ENCODE measurements around the gene CLDN15. TPM values are rescaled to one million over a fixed set of nuclear protein-coding genes. Genes with fewer than 3 reads are reported as not detected.

The CLDN15 gene
- total RNA-seq, 1 experiment from 2014 or later: 4.3 TPM

DNA sequence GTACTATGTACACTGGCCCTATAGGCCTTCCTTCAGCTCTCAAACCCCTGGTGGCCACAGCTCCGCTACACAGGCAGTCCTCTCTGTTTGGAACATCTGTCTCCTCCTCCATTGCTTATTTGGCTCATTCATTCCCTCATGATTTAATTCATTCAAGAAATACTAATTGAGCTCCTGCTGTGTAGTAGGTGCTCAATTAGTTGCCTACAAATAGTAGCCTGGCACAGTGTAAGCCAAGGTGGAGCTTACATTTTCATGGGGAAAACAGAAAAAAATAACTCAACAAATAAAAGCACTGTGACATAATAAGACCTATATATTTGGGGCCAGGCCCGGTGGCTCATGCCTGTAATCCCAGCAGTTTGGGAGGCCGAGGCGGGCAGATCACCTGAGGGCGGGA lies 10.7 kb upstream of the CLDN15 start:
- in situ Hi-C loops (cut with HindIII; ENCODE audit: low sequenced_read_pairs): no loop called here
- DNase-seq (ENCODE audit: low spot score): no peak

DNA sequence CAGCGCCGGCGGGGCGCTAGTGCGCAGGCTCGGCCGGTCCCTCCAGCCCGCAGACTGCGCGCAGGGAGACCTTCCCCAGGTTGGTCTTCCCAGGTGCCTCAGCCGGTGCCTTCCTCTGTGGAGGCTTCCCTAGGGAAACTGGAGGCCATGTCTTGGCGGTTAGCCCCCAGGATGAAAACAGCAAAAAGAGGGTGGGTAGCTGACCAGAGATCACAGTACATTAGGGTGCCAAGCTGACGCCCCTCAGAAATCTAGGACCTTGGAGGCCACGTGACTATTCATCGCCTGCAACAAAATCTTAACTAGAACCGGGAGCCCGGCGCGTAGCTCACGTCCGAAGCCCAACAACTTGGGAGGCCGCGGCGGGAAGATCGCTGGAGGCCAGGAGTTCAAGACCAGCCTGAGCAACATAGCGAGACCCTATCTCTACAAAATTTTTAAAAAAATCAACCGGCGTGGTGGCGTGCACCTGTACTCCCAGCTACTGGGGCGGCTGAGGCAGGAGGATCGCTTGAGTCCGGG lies 7.6 kb upstream of the CLDN15 start:
- no peak for DNase-seq (ENCODE audit: low spot score)

GRCh38 chr7:101244375-101245146 lies 7.0 kb upstream of the CLDN15 start, which contains the start of gene FIS1:
Gene FIS1 (minus strand): TSS chr7:101245081. CDS start chr7:101245004, 77 bp downstream.
- DNase-seq (ENCODE audit: low spot score): peak; percentile 96
- in situ Hi-C loops (cut with HindIII; ENCODE audit: low sequenced_read_pairs): no loop called here

More for the DNA sequence above, 7.6 kb upstream of the CLDN15 start:
- in situ Hi-C loops (cut with HindIII; ENCODE audit: low sequenced_read_pairs): no loop called here

- in situ Hi-C loops (cut with HindIII; ENCODE audit: low sequenced_read_pairs): no loop called here
- DNase-seq (ENCODE audit: low spot score): no peak
These were observed 6.2 kb upstream of the CLDN15 start for GRCh38 chr7:101243646-101244374.

DNA sequence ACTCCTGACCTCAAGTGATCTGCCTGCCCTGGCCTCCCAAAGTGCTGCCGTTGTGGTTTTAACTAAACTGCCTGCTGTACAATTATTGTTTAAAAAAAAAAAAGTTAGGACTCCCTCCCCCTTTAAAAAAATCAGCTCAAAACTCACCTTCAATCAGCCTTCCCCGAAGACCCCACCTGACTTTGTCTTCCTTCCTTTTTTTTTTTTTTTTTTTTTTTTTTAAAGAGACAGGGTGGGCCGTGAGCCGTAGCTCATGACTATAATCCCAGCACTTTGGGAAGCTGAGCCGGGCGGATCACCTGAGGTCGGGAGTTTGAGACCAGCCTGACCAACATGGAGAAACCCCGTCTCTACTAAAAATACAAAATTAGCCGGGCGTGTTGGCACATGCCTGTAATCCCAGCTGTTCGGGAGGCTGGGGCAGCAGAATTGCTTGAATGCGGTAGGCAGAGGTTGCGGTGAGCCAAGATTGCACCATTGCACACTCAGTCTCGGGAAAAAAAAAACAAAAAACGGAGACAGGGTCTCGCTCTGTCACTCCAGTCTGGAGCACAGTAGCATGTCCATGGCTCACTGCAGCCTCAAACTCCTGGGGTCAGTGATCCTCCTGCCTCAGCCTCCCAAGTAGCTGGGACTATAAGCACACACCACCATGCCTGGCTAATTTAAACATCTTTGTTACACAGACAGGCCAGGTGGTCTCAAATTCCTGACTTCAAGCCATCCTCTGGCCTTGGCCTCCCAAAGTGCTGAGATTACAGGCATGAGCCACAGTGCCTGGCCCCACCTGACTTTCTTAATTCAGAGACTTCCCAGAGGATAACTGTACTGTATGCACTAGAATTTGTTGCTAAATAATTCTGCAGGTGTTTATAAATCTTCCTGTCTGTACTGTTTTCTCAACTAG lies 4.1 kb upstream of the CLDN15 start:
- in situ Hi-C loops (cut with HindIII; ENCODE audit: low sequenced_read_pairs): no loop called here
- DNase-seq (ENCODE audit: low spot score): no peak

GRCh38 chr7:101241015-101241363 lies 3.4 kb upstream of the CLDN15 start:
- DNase-seq (ENCODE audit: low spot score): no peak
- in situ Hi-C loops (cut with HindIII; ENCODE audit: low sequenced_read_pairs): no loop called here

DNA sequence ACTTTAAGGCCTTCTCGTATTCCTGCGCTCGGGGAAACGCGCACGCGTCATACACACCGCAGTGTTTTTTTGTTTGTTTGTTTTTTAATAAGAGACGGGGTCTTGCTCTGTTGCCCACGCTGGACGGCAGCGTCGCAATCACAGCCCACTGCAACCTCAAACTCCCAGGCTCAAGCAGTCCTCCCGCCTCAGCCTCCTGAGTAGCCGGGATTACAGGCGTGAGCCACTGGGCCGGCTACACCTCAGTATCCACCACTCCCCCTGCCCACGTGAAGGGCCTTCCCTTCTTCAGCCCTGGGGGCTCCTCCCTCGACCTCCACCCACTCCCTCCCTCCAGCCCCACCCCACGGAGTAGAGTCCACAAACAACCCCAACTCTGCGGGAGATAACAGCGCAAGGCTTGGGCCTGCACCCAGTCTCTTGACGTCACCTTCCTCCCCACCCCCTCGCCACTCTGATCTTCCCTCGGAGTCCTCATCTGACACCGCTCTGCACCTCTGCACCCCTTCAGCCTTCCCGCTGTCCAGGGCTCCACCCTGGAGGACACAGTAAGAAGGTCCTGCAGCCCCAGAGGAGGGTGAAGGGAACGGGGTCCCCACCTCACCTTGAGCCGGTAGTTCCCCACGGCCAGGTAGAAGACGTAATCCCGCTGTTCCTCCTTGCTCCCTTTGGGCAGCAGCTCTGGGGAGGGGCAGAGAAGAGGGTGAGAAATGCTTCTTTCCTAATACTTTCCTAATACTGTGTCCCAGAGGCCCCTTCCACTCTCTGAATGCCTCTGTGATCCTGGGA lies 2.8 kb upstream of the CLDN15 start:
- in situ Hi-C loops (cut with HindIII; ENCODE audit: low sequenced_read_pairs): no loop called here

DNA sequence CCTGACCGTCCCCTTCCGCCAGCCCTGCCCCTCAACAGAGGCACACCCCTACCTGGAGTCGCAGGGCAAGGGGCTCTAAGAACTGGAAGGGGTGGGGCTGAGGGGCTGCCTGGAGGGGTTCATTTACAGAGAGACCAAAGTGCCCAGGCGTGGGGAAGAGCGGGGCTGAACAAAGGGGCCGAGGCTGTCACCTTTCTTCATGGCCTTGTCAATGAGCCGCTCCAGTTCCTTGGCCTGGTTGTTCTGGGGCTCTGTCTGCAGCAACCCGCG lies 2.3 kb upstream of the CLDN15 start:
- in situ Hi-C loops (cut with HindIII; ENCODE audit: low sequenced_read_pairs): no loop called here
- no peak for DNase-seq (ENCODE audit: low spot score)

More for the DNA sequence above, 2.8 kb upstream of the CLDN15 start:
- no peak for DNase-seq (ENCODE audit: low spot score)

DNA sequence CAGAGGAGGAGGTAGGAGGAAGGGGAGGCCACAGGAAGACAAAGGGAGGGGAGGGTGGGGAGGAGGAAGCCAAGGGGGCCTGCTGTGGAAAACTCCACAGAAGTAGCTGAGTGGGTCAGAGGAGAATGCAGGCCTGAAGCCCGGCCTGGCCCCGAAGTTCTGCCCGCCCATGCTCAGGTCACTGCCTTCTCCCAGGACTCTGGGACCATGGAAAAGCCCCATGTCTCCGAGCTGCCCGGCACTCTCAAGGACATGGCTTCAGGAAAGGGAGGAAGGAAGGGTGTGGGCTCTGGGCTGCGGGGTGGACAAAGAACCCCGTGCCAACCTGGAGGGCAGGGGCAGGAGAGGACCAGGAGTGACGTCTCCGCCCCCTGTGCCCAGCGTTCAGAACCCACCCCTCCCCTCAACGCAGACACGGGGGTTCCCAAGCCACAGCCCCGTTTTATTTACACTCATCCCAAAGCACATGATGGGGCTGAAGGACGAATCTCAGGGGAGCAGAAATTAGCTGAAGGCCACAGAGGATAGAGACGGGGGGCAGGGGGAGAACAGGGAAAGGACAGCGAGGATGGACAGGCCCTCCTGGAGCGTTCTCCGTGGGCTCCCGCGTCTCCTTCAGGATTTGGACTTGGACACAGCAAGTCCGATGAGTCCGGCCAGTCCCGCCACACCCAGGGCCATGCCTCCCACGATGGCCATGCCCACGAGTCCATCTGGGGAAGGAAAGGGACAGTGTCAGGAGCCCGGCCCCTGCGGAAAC lies 1.8 kb upstream of the CLDN15 start:
- no peak for DNase-seq (ENCODE audit: low spot score)
- in situ Hi-C loops (cut with HindIII; ENCODE audit: low sequenced_read_pairs): no loop called here

GRCh38 chr7:101238226-101239182 lies 902 bp upstream of the CLDN15 start:
- in situ Hi-C loops (cut with HindIII; ENCODE audit: low sequenced_read_pairs): no loop called here

GRCh38 chr7:101236292-101236835 lies 1.2 kb downstream of the CLDN15 start:
- in situ Hi-C loops (cut with HindIII; ENCODE audit: low sequenced_read_pairs): no loop called here
- no peak for DNase-seq (ENCODE audit: low spot score)

More at GRCh38 chr7:101238226-101239182, 902 bp upstream of the CLDN15 start:
- no peak for DNase-seq (ENCODE audit: low spot score)

DNA sequence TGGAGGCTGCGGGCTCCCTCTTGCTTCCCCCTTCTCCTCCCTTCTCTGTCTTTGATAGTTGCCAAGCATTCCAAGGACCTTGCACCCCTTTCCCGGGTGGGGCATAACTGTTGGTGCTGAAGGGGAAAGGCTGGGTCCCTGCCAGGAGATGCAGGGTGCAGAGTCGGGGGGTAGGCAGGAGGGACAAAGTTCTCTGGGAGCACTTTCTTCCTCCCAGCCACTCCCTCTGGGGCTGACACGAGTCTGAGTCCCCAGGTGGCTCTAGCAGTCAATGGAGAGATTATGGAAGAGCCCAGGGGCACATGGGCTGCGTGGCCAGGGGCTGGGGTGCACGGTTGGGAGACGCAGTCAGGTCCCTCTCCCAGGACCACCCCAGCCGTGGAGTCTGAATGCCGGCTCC lies 2.1 kb downstream of the CLDN15 start:
- in situ Hi-C loops (cut with HindIII; ENCODE audit: low sequenced_read_pairs): no loop called here
- no peak for DNase-seq (ENCODE audit: low spot score)

DNA sequence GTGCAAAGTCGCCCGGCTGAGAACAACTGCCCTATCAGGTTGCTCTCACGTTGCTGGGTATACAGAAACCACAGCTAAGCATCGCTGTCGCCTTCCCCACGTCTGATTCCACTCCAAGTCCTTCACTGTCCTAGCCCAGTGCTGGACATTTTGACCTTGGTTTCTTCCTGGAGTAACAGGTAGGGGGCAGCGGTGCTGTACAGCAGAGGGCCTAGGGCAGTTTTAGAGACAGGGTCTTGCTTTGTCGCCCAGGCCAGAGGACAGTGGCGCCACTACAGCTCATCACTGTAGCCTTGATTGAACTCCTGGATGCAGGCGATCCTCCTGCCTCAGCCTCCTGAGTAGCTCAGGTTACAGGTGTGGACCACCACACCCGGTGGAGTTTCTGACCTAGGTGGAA lies 2.6 kb downstream of the CLDN15 start:
- in situ Hi-C loops (cut with HindIII; ENCODE audit: low sequenced_read_pairs): no loop called here
- no peak for DNase-seq (ENCODE audit: low spot score)

- no peak for DNase-seq (ENCODE audit: low spot score)
- in situ Hi-C loops (cut with HindIII; ENCODE audit: low sequenced_read_pairs): no loop called here
These were observed 3.0 kb downstream of the CLDN15 start for GRCh38 chr7:101234636-101235035.

DNA sequence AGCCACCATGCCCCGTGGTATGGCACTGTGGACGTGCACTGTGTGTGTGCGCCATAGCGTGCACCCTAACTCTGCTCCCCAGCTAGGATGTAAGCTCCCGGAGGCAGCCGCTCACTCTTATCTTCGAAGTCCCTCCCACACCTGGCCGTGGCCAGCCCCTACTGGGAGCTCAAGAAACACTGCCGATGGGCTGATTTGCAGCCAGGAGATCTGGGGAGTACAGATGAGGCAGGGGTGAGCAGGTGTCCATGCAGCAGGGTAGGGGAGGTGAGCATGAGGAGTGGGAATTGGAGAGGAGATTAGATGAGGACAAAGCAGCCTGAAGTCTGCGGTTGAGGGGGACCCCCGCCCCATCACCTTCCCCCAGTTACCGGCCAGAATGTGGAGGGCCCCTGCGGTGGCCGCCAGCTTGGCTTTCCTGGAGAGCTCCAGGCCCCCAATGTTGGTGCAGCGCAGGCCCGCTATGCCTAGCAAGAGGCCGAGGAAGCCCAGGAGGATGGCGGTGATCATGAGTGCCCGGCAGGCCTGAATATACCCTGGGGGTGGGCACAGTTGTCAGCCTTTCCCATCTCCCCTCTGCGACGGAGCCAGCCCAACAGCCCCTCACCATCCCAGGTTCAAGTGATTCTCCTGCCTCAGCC lies 3.6 kb downstream of the CLDN15 start:
- DNase-seq (ENCODE audit: low spot score): no peak
- in situ Hi-C loops (cut with HindIII; ENCODE audit: low sequenced_read_pairs): no loop called here

DNA sequence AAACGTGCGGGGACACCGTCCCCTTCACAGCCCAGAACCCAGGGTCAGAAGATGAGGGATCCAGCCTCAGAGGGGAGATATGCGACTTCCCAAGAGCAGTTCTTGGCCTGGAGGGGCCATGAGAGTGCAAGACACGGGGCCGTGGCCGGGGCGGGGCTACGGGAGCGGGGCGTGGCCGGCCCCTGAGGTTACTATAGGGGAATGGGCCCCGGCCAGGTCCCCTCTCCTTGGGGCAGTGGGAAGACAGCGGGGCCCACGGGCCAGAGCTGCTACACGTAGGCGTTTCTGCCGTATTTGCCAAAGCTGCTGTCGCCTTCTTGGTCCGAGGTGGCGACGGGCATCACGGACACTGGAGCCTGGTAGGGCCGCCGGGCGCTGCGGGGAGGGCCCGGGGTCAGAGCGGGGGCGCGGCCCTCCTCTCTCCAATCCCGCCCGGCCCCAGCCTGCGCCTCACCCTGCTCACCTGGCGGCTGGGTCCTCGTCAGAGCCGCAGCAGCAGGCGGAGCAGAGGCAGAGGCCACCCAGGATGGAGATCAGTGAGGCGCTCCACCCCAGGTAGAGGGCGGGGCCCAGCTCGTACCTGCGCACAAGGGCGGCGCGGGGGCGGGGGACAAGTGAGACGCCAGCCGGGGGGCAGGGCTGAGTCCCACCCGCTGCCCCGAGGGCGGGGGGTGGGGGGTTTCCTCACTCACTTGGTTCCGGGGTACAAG lies 5.3 kb downstream of the CLDN15 start:
- DNase-seq (ENCODE audit: low spot score): peak; percentile 49
- in situ Hi-C loops (cut with HindIII; ENCODE audit: low sequenced_read_pairs): no loop called here

All from G401 (cell line).